Astrocyte (in vitro differentiated cells and primary cell): ENCODE data around the gene GADL1. TPM values are rescaled to one million over a fixed set of nuclear protein-coding genes. Genes with fewer than 3 reads are reported as not detected.

Experiments used
- DNase-seq: peaks from one replicate; pipeline ENCODE4 v3.0.0-alpha.2; 2010; ENCODE audit warnings: low read depth
- FAIRE-seq: peaks from 2 replicates; lab custom pipeline; 2011; peaks lifted over from hg19 to GRCh38; lab: Jason Lieb, UNC
- H2AFZ ChIP-seq: 2 replicates; pipeline ENCODE4 v1.6.0; 2012; ENCODE audit warnings: low read depth, low read length, inconsistent platforms
- H3K27ac ChIP-seq: 2 replicates; pipeline ENCODE4 v1.5.1; 2011; ENCODE audit warnings: low read depth, low read length, inconsistent platforms
- H3K27me3 ChIP-seq: 2 replicates; pipeline ENCODE4 v1.6.0; 2011; ENCODE audit warnings: low read length, inconsistent platforms; ENCODE audit not compliant: insufficient read depth
- H3K36me3 ChIP-seq: 2 replicates; pipeline ENCODE4 v1.5.1; 2011; ENCODE audit warnings: low read length, inconsistent platforms; ENCODE audit not compliant: insufficient read depth
- H3K4me1 ChIP-seq: 2 replicates; pipeline ENCODE4 v1.5.1; 2011; ENCODE audit warnings: low read length, inconsistent platforms; ENCODE audit not compliant: insufficient read depth
- H3K4me2 ChIP-seq: 2 replicates; pipeline ENCODE4 v1.6.0; 2012; ENCODE audit warnings: low read length, inconsistent platforms
- H3K4me3 ChIP-seq: 2 replicates; pipeline ENCODE4 v1.5.1; 2011; ENCODE audit warnings: low read depth, mild to moderate bottlenecking, low read length, inconsistent platforms; ENCODE audit not compliant: insufficient read depth
- H3K79me2 ChIP-seq: 2 replicates; pipeline ENCODE4 v1.6.0; 2012; ENCODE audit warnings: mild to moderate bottlenecking, low read length, inconsistent platforms; ENCODE audit not compliant: insufficient read depth
- H3K9ac ChIP-seq: 2 replicates; pipeline ENCODE4 v1.6.0; 2012; ENCODE audit warnings: mild to moderate bottlenecking, low read length, inconsistent platforms
- H3K9me3 ChIP-seq: 2 replicates; pipeline ENCODE4 v1.5.1; 2012; ENCODE audit warnings: low read depth, mild to moderate bottlenecking, low read length, inconsistent platforms; ENCODE audit not compliant: insufficient read depth
- H4K20me1 ChIP-seq: 2 replicates; pipeline ENCODE4 v1.6.0; 2012; ENCODE audit warnings: low read length, inconsistent platforms; ENCODE audit not compliant: insufficient read depth
- H3K27ac Mint-ChIP-seq: one replicate; pipeline ENCODE4 v1.8.0; 2021; ENCODE audit warnings: mild to moderate bottlenecking, mixed read lengths; ENCODE audit not compliant: unreplicated experiment
- H3K27me3 Mint-ChIP-seq: one replicate; pipeline ENCODE4 v1.8.0; 2021; ENCODE audit warnings: low read depth, mixed read lengths; ENCODE audit not compliant: unreplicated experiment
- H3K36me3 Mint-ChIP-seq: one replicate; pipeline ENCODE4 v1.8.0; 2021; ENCODE audit warnings: low read depth, mixed read lengths; ENCODE audit not compliant: unreplicated experiment
- H3K4me1 Mint-ChIP-seq: one replicate; pipeline ENCODE4 v1.8.0; 2021; ENCODE audit warnings: low read depth, mixed read lengths; ENCODE audit not compliant: unreplicated experiment
- H3K4me3 Mint-ChIP-seq: one replicate; pipeline ENCODE4 v1.8.0; 2021; ENCODE audit warnings: mild to moderate bottlenecking, moderate library complexity, mixed read lengths; ENCODE audit not compliant: unreplicated experiment
- H3K9me3 Mint-ChIP-seq: one replicate; pipeline ENCODE4 v1.8.0; 2021; ENCODE audit warnings: mild to moderate bottlenecking, mixed read lengths; ENCODE audit not compliant: unreplicated experiment
- CTCF ChIP-seq: IDR thresholded peaks from 2 replicates; pipeline ENCODE4 v1.5.1; 2011; ENCODE audit warnings: low read depth, mild to moderate bottlenecking, inconsistent platforms, low read length, moderate library complexity; ENCODE audit not compliant: insufficient read depth
- EZH2 ChIP-seq: IDR thresholded peaks from 2 replicates; pipeline ENCODE4 v1.6.1; 2012; ENCODE audit warnings: mild to moderate bottlenecking, low read length, inconsistent platforms; ENCODE audit not compliant: insufficient read depth
- total RNA-seq: library from RNA; stranded (reverse); gene quantifications from 2 replicates; pipeline ENCODE4 v1.2.1, GENCODE V29; 2021

GADL1 gene
- total RNA-seq, 1 donor from 2014 or later = 0.09 TPM

DNA sequence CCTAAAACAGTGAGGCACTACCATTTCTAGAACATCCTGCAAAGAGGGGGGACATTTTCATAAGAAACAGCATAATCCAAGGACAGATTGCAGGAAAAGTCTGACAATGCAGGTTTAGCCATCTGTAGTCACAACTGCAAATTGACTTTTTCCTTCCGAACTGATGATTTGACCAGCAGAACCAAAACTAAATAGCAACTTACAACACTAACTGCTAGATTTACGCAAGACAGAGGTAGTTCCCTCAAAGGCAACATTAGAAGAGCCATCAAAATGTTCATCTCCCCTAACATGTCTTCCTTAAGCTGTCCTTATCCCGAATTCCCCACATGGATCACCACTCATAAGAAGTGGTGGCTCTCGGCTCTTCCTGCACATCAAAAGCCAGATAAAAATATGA, 129.6 kb downstream of the GADL1 start:
- Histone ChIP-seq H3K4me2 (no peak overlapping the region), H3K27me3 (no peaks in the 10 kb centered on the region), H3K4me1 (peaks cover under 1% of the 10 kb centered on the region), H3K36me3 (no peaks in the 10 kb centered on the region), H3K27ac (no peak overlapping the region), H4K20me1 (no peaks in the 10 kb centered on the region), H3K79me2 (no peaks in the 10 kb centered on the region), H3K9ac (no peak overlapping the region), H3K4me3 (no peak overlapping the region), H3K9me3 (no peaks in the 10 kb centered on the region), H2AFZ (no peak overlapping the region)
- Mint-ChIP-seq H3K4me1 (peaks cover 9% of the 10 kb centered on the region), H3K9me3 (no peaks in the 10 kb centered on the region), H3K4me3 (no peak overlapping the region), H3K27me3 (no peaks in the 10 kb centered on the region), H3K27ac (no peak overlapping the region), H3K36me3 (no peaks in the 10 kb centered on the region)
- FAIRE-seq (no peak), DNase-seq (no peak)
- TF ChIP-seq EZH2 (no peak), CTCF (no peak)

GRCh38 chr3:30764281-30764680, 130.2 kb downstream of the GADL1 start:
- no peaks in the 10 kb centered on the region for H3K36me3 Mint-ChIP-seq
- H3K4me1 ChIP-seq = no peaks in the 10 kb centered on the region
- H3K27ac ChIP-seq = no peak overlapping the region
- FAIRE-seq (no peak), DNase-seq (no peak)
- no peaks in the 10 kb centered on the region for H3K9me3 ChIP-seq
- H3K36me3 ChIP-seq = no peaks in the 10 kb centered on the region
- no peaks in the 10 kb centered on the region for H3K79me2 ChIP-seq
- no peak overlapping the region for H3K27ac Mint-ChIP-seq
- no peaks in the 10 kb centered on the region for H3K27me3 ChIP-seq
- no peak overlapping the region for H3K4me2 ChIP-seq
- no peaks in the 10 kb centered on the region for H3K27me3 Mint-ChIP-seq
- H3K4me3 ChIP-seq = no peak overlapping the region
- peaks cover 9% of the 10 kb centered on the region for H3K4me1 Mint-ChIP-seq
- no peak overlapping the region for H3K9ac ChIP-seq
- no peaks in the 10 kb centered on the region for H4K20me1 ChIP-seq
- H3K9me3 Mint-ChIP-seq = no peaks in the 10 kb centered on the region
- H3K4me3 Mint-ChIP-seq = no peak overlapping the region
- H2AFZ ChIP-seq = no peak overlapping the region
- TF ChIP-seq EZH2 (no peak), CTCF (no peak)

DNA sequence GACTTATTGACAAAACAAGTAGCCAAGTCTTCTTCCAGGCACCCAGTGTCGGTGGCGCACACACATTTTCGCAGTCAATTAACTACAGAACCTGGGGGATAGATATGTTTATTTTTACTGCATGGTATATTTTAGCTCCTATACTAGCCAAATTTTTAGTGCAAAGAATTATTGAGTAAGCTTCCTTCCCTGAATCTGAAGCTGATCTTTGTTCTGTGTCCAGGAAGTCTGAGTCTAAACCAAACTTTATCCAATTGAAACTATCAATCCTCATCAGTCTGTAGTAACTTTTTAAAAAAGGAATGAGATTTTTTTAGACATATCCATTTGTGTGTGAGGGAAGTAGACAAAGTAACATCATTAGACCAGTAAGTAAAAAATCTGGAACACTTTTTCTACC, 133.1 kb downstream of the GADL1 start:
- no peak for TF ChIP-seq CTCF
- no peak for TF ChIP-seq EZH2
- FAIRE-seq = no peak
- H3K4me3 Mint-ChIP-seq = no peak overlapping the region

More for the DNA sequence above, 133.1 kb downstream of the GADL1 start:
- no peaks in the 10 kb centered on the region for H3K27me3 ChIP-seq
- Mint-ChIP-seq H3K9me3 (peaks cover 3% of the 10 kb centered on the region), H3K27ac (no peak overlapping the region), H3K4me1 (peaks cover 13% of the 10 kb centered on the region), H3K36me3 (no peaks in the 10 kb centered on the region), H3K27me3 (no peaks in the 10 kb centered on the region)
- H2AFZ ChIP-seq = no peak overlapping the region
- no peaks in the 10 kb centered on the region for H3K36me3 ChIP-seq
- H4K20me1 ChIP-seq = no peaks in the 10 kb centered on the region
- no peaks in the 10 kb centered on the region for H3K4me1 ChIP-seq
- DNase-seq = no peak
- H3K4me2 ChIP-seq = no peak overlapping the region
- no peak overlapping the region for H3K9ac ChIP-seq
- H3K9me3 ChIP-seq = no peaks in the 10 kb centered on the region
- H3K4me3 ChIP-seq = no peak overlapping the region
- no peaks in the 10 kb centered on the region for H3K79me2 ChIP-seq
- H3K27ac ChIP-seq = no peak overlapping the region
